Measurements from ENCODE around the gene MCOLN2. TPM values are rescaled to one million over a fixed set of nuclear protein-coding genes. Genes with fewer than 3 reads are reported as not detected.

The MCOLN2 gene
- total RNA-seq, 1 experiment from 2014 or later: 1.3 TPM

- H3K9me3 ChIP-seq (ENCODE audit: control insufficient read depth, low read depth, low read length): no peaks in the 10 kb centered on the region
- no peak overlapping the region for H3K9ac ChIP-seq (ENCODE audit: extremely low read depth, insufficient read length, low read length)
- no peak overlapping the region for H2AK5ac ChIP-seq (ENCODE audit: insufficient read length, low read length)
- peaks cover 3% of the 10 kb centered on the region; the same call in 1 of the 2 replicates for H3K27me3 Mint-ChIP-seq (ENCODE audit: low read depth)
- no peak overlapping the region for H3K27ac Mint-ChIP-seq
- H3K23ac ChIP-seq (ENCODE audit: insufficient read length, low read depth, low read length): no peak overlapping the region
- no peak overlapping the region for H4K8ac ChIP-seq (replicated peaks; ENCODE audit: insufficient read length, low read depth, low read length)
- H3K23me2 ChIP-seq (ENCODE audit: insufficient read length, low read depth, low read length, poor library complexity, severe bottlenecking): no peaks in the 10 kb centered on the region
- no peaks in the 10 kb centered on the region for H3K36me3 Mint-ChIP-seq (ENCODE audit: insufficient read depth in 1 of 3, low read depth in 3 of 3)
- no peaks in the 10 kb centered on the region; a peak in 1 of 4 replicates for H3K4me1 Mint-ChIP-seq
- no peaks in the 10 kb centered on the region for H4K20me1 ChIP-seq (ENCODE audit: control insufficient read depth, insufficient read depth, insufficient read length)
- H3K27ac ChIP-seq (ENCODE audit: insufficient read length, low read depth, low read length): no peak overlapping the region
- H3K4me3 Mint-ChIP-seq: no peak overlapping the region
- H2BK120ac ChIP-seq (ENCODE audit: low read depth, low read length, poor library complexity, severe bottlenecking): no peak overlapping the region
- no peak overlapping the region for H4K91ac ChIP-seq (ENCODE audit: insufficient read length, low read depth, low read length)
- no peak overlapping the region for H3K4ac ChIP-seq (ENCODE audit: low read depth, low read length)
- no peak overlapping the region for H3T11ph ChIP-seq (ENCODE audit: low read length)
- H3K4me2 ChIP-seq (ENCODE audit: insufficient read depth, insufficient read length, low read length): no peak overlapping the region
- no peak overlapping the region for H4K5ac ChIP-seq (ENCODE audit: insufficient read length, low read depth, low read length)
- no peaks in the 10 kb centered on the region for H3K79me1 ChIP-seq (ENCODE audit: insufficient read depth, low read depth, low read length, poor library complexity, severe bottlenecking)
- no peaks in the 10 kb centered on the region for H3K4me1 ChIP-seq (ENCODE audit: insufficient read depth, low read length)
- no peak overlapping the region for H3K56ac ChIP-seq (ENCODE audit: insufficient read length, low read depth, low read length)
- DNase-seq: no peak
- H3K14ac ChIP-seq (ENCODE audit: insufficient read depth, low read length): no peak overlapping the region
- no peaks in the 10 kb centered on the region for H3K79me2 ChIP-seq (ENCODE audit: insufficient read depth, low read length)
- no peak overlapping the region for H2BK12ac ChIP-seq (ENCODE audit: insufficient read length, low read depth, low read length)
- WGBS (ENCODE audit: extremely low coverage, insufficient read length, low lambda C conversion rate): no CpG with 5 or more reads among the region's 4 CpGs
- H2AFZ ChIP-seq (ENCODE audit: low read length): no peak overlapping the region
- no peak overlapping the region for H2BK5ac ChIP-seq (ENCODE audit: insufficient read length, low read length)
- no peak overlapping the region for H2BK15ac ChIP-seq (ENCODE audit: low read depth, low read length)
- H3K9me3 Mint-ChIP-seq: no peaks in the 10 kb centered on the region
- H2BK20ac ChIP-seq (ENCODE audit: low read depth, low read length, poor library complexity, severe bottlenecking): no peak overlapping the region
- no peak overlapping the region for H3K18ac ChIP-seq (ENCODE audit: insufficient read length, low read depth, low read length)
- TF ChIP-seq CTCF (conservative IDR thresholded peaks at IDR 0.05): no peak
- H3K27me3 ChIP-seq (ENCODE audit: insufficient read depth, low read length): no peaks in the 10 kb centered on the region
Measured at GRCh38 chr1:84919461-84919970, 77.4 kb downstream of the MCOLN2 start.

All from H9 (cell line).